ENCODE measurements around the gene CCDC116.
"Not testable (repeated sequence)": the region's sequence is repeated elsewhere in the genome, so short reads cannot be mapped to it uniquely, and the experiment has no call there.

The CCDC116 gene

DNA sequence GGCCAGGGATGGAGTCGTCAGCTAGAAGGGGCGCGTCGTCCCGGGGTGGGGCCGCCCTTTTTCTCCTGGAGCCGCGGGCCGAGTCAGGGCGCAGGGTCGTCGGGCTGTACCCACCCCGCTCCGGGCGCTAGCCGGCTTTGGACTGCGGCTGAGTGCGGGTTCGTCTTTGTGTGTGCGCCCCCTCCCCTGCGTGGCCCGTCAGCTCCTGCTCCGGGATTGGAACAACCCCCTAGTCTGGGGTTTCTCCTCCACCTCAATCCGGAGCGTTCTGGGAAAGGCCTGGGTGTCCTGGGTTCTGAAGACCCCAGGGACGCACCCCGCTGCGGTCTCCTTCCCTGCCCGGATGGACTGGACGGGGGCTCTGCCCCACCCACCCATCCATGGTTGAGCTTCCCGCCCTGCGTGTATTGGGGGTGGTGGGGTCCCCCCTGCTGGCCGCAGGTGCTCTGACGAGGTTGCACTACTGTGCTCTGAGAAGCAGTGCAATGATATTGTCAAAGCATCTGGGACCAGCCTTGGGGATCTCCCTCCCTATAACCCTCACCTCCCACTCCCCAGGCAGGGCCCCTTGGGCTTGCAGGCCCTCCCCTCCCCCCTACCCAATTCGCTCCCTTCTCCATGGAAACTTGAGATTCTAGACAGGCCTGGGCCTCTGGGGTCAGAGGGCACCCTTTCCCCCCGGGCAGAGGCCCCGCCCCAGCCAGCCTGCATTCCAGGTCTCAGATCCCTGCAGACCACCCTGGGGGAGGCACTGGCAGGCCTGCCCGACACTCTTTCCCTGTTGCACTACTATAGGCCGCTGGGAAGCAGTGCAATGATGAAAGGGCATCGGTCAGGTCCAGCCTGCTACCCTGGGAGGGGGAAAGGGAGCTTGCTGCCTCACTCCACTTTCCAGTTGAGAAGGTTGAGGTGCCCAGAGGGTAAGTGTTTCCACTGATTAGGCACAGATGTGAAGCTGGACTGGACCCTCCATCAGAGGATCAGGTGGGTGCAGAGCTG, 20.3 kb downstream of the CCDC116 start:
- DNase-seq, result no peak

GRCh38 chr22:21657020-21657359, 24.4 kb downstream of the CCDC116 start:
- no peak for DNase-seq

GRCh38 chr22:21657360-21658032, 24.9 kb downstream of the CCDC116 start:
- no peak for DNase-seq

GRCh38 chr22:21659864-21660525, 27.4 kb downstream of the CCDC116 start:
- DNase-seq, result no peak

DNA sequence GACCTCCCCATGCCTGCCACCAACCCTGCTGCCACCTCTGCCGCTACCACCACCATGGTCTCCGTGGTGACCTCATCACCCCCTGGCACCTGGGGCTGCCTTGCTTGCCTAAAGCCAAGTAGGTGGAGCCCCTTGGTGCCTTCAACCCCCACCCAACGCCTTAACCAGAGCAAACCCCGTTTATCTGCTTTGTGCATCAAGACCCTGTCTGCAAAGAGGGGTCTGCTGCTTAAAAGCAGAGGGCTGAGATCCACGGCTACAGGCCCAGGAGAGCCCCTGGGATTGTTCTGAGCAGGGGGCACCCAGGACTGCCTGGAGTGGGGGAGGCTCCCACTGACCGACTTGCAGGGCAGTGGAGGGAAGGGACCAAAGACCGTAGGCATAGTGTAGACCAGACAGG, 28.3 kb downstream of the CCDC116 start:
- DNase-seq, result no peak

- no peak for DNase-seq
Measured at GRCh38 chr22:21661991-21662390, 29.4 kb downstream of the CCDC116 start.

DNA sequence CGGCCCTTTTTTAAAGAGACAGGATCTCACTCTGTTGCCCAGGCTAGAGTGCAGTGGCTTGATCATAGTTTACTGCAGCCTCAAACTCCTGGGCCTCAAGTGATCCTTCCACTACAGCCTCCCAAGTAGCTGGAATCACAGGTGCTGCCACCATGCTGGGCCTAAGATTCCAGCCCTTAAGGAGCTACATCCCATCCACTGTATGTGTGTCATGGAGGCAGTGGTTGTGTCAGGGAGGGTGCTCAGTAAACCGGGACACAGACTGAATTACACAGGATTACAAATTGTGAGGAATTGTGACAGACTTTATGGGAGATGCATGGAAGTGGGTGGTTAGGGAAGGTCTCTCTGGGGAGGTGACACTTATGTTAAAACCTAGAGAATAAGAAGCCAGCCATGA, 31.2 kb downstream of the CCDC116 start:
- DNase-seq, result no peak

DNA sequence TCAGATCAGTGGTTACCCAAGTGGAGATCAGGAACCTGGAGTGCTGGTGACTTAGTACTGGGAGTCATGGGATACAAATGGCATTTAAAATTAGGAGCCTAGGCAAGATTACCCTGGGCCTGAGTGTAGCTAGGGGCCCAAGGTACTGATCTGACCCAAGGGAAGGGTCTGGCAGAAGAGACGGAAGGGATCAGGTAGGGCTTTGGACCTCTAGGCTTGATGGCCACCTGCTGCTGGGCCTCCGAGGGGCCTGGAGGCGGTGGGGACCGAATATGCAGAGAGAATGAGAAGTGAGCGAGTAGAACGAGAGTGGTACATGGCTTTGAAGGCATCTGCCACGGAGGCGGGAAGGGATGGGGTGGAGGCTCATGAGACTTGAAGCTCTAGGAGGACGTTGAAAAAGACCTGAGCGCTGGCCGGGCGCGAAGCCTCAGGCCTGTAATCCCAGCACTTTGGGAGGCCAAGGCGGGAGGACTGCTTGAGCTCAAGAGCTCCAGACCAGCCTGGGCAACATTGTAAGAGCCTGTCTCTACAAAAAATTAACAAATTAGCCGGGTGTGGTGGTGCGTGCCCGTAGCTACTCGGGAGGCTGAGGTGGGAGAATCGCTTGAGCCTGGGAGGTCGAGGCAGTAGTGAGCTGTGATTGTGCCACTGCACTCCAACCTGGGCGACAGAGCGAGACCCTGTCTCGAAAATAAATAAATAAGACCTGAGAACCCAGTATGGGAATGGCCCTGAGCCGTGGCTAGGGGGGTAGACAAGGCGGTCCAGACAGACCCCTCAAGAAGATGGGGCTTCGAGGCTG, 32.7 kb downstream of the CCDC116 start:
- no peak for DNase-seq

DNA sequence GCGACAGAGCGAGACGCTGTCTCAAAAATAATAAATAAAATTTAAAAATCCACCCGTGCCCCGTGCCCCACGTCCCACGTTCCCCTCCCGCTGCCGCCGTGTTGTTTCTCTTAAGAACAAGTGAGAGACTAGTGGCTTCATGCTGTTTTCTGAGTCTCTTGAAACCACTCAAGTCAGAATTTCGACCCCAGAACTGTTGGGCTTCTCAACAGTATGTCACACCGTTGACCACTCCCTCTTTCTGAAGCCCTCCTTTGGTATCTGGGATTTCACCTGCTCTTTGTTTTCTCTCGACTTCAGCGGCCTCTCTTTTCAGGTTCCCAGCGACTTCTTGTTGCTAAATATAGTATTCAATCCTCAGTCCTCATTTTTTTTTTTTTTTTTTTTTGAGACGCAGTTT, 34.2 kb downstream of the CCDC116 start:
- no peak for DNase-seq

DNA sequence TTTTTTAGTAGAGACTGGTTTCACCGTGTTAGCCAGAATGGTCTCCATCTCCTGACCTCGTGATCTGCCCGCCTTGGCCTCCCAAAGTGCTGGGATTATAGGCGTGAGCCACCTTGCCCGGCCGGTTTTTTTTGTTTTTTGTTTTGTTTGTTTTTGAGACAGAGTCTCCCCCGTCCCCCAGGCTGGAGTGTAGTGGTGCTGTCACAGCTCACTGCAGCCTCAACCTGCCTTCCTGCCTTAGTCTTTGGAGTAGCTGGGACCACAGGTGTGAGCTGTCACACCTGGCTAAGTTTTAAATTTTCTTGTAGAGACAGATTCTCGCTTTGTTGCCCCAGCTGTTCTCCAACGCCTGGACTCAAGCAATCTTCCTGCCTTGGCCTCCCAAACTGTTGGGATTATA, 36.5 kb downstream of the CCDC116 start:
- DNase-seq, result no peak

DNA sequence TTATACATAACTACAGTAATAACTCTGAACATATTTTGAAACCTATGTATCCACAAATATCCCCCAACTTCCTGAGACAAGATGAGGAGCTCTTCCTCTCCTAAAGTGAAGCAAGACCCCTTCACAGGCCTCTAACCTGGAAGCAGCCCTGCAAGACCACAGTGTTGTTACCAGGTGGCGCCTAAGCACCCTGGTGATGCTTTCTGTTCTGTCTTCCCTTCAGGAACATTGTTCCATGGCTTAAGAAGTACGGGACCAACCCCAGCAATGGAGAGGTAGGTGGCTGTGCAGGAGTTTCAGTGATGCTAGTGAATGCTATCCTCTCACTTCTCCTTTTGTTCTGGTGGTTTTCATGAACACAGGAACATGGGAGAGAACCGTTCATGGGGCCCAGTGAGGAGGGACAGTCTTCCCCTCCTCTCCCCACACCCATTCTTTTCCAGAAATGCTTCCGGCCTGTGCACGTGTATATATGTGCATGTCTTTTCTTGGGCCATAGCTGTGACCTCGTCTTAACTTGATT, 39.6 kb downstream of the CCDC116 start:
- DNase-seq, result no peak

DNA sequence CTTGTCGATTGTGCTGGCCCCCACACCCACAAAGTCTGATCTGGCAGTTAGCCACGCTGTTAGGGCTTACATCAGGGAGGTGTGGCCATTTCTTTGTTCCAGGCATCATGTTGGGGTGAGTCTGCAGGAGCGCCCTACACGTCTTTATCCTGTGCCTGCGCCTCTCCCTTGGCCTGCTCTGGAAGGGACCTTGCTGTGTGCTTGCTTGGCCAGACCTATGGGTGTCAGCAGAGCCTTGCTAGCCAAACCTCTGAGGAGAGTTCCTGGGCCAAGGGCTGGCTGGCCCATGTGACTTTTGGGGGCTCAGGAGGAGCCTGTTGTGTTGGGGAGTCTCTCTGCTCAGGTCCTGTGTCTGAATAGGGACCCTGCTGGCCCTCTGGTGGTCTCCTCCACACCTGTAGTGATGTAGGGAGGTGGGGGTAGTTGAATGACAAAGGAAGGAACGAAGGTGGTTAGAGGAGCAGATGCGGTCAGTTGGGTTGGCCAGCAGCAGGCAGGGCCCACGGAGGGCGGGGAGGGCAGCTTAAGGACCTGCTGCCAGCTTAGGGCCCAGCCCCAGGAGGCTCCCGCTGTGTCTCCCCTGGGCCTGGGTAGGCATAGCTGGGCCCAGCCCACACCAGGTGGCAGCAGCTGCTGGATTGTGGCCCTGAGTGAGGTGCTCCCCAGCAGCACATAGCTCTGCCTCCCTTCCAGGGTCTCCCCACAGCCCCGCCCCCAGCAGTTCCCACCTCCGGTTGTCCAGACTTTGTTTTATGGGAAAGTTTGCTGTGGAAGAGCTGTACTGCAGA, 41.2 kb downstream of the CCDC116 start:
- no peak for DNase-seq

- DNase-seq, result no peak
Measured at GRCh38 chr22:21674638-21675245, 42.2 kb downstream of the CCDC116 start.

DNA sequence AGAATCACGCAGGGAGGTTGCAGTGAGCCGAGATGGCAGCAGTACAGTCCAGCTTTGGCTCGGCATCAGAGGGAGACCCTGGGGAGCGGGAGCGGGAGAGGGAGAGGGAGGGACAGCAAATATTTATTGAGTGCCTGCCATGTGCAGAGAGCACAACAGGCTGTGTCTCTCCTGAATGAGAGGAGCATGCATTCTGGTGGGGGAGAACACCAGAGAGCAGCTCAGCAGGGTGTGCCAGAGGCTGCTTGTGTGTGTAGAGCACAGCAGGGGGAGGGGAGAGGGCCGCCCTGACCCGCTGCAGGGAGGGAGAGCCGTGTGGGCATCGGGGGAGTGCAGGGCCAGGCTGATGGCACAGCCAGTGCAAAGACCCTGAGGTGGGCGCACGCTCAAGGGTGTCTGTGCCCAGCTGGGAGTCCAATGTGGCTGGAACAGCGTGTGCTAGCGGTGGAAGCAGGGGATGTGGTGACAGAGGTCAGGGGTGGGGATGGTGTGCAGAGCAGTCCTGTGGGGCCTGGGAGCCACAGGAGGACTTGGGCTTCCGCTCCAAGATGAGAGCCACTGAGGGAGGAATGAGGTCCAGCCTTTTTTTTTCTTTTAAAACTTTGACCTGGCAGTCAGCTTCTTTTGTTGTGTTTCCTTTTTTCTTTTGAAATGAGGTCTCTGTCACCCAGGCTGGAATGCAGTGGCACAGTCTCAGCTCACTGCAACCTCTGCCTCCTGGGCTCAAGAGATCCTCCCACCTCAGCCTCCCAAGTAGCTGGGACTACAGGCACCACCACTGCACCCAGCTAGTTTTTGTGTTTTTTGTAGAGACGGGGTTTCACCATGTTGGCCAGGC, 45.3 kb downstream of the CCDC116 start:
- DNase-seq, result no peak

DNA sequence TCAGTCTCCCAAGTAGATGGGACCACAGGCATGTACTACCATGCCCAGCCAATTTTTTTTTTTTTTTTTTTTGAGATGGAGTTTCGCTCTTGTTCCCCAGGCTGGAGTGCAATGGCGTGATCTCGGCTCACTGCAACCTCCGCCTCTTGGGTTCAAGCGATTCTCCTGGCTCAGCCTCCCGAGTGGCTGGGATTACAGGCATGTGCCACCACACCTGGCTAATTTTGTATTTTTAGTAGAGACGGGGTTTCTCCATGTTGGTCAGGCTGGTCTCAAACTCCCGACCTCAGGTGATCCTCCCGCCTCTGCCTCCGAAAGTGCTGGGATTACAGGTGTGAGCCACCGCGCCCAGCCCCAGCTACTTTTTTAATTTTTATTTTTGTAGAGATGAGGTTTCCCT, 46.3 kb downstream of the CCDC116 start:
- not testable (repeated sequence) for DNase-seq

GRCh38 chr22:21679383-21679782, 46.8 kb downstream of the CCDC116 start:
- no peak for DNase-seq

- no peak for DNase-seq
Measured at GRCh38 chr22:21680830-21681565, 48.4 kb downstream of the CCDC116 start.

DNA sequence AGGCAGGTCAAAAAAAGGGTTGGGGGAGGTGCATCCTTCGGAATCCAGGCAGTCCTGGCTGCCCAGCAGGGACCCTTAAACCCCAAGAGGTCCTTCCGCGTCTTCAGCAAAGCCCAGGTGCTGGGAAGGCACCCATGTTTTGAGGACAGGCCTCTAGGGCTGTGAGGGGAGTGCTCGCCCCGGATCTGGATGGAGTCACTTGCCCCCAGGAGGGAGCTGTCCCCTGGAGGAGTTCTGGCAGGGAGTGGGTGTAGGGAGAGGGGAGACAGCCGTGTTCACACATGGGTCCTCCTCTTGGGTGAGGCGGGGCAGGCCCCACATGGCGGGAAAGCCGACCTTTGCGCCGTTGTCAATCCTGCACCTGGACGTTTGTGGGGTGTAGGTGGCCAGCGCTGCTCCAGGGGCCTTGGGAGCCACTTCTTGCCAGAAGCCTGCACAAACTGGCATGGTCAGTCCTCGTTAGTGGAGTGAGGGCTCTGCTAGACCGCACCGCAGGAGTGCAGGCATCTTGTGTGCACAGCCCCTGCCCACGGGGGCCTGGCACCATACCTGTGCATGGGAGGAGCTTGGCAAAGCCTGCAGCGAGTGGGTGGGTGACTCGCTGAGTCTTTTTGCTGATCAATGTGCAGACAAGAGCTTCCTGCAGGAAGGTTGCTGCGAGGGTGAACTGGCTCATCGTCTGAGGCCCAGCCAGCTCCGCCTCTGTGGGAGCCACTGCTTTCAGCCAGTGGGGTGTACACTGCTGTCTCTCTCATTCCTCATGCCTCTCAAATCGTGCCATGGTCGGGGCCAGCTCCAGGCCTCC, 49.2 kb downstream of the CCDC116 start:
- DNase-seq, result no peak
